HG03060 (cell line): Measurements from ENCODE around the gene RBL1.
"Not testable (repeated sequence)": the region's sequence is repeated elsewhere in the genome, so short reads cannot be mapped to it uniquely, and the experiment has no call there.

ENCODE experiments used
- ATAC-seq: cut with Tn5 transposase; IDR thresholded peaks from one replicate; pipeline ENCODE4 v1.9.1; 2021; ENCODE audit warnings: low read depth, moderate number of reproducible peaks; ENCODE audit not compliant: unreplicated experiment

RBL1 gene, protein sequence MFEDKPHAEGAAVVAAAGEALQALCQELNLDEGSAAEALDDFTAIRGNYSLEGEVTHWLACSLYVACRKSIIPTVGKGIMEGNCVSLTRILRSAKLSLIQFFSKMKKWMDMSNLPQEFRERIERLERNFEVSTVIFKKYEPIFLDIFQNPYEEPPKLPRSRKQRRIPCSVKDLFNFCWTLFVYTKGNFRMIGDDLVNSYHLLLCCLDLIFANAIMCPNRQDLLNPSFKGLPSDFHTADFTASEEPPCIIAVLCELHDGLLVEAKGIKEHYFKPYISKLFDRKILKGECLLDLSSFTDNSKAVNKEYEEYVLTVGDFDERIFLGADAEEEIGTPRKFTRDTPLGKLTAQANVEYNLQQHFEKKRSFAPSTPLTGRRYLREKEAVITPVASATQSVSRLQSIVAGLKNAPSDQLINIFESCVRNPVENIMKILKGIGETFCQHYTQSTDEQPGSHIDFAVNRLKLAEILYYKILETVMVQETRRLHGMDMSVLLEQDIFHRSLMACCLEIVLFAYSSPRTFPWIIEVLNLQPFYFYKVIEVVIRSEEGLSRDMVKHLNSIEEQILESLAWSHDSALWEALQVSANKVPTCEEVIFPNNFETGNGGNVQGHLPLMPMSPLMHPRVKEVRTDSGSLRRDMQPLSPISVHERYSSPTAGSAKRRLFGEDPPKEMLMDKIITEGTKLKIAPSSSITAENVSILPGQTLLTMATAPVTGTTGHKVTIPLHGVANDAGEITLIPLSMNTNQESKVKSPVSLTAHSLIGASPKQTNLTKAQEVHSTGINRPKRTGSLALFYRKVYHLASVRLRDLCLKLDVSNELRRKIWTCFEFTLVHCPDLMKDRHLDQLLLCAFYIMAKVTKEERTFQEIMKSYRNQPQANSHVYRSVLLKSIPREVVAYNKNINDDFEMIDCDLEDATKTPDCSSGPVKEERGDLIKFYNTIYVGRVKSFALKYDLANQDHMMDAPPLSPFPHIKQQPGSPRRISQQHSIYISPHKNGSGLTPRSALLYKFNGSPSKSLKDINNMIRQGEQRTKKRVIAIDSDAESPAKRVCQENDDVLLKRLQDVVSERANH

GRCh38 chr20:37095599-37096414 is at the start of gene RBL1:
Gene RBL1 (minus strand): TSS chr20:37095997. CDS start chr20:37095928, 69 bp downstream.
- no peak for ATAC-seq

DNA sequence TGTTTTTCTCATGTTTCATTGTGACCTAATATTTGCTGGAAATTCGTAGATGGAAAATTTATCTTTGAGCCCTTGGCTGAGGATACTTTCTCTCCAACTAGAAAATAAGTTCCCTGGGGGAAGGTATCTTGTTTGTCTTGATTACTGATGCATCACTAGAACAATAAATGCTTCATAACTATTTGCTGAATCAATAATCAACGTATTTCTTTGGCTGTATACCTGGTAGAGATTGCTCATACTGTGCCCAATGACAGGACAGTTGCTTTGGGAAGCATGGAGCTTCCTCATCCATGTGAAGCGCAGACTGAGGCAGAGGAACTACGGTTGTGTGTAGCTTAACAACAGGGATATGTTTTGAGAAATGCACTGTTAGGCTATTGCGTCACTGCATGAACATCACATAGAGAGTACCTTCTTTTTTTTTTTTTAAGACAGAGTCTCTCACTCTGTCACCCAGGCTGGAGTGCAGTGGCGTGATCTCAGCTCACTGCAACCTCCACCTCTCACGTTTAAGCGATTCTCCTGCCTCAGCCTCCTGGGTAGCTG is 49.1 kb upstream of the RBL1 start:
- no peak for ATAC-seq

DNA sequence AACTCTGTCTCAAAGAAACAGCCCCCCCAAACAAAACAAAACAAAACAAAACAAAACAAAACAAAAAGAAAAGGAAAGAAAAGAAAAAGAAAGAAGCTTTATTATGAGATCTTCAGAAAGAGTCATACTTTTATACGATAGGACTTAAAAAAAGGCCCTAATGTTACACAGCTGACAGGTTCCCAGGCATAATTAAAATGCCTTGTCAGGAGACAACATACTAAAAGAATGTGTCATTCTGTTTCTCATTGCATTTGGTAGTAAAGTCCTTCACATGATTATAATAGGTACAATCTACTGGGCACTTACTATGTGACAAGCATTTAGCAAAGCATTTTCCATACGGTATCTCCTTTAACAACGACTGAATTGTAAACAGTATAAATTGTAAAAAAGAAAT is 46.9 kb upstream of the RBL1 start:
- ATAC-seq = no peak

GRCh38 chr20:37137547-37137946 is 41.8 kb upstream of the RBL1 start:
- no peak for ATAC-seq

GRCh38 chr20:37133952-37134351 is 38.2 kb upstream of the RBL1 start:
- ATAC-seq = no peak

DNA sequence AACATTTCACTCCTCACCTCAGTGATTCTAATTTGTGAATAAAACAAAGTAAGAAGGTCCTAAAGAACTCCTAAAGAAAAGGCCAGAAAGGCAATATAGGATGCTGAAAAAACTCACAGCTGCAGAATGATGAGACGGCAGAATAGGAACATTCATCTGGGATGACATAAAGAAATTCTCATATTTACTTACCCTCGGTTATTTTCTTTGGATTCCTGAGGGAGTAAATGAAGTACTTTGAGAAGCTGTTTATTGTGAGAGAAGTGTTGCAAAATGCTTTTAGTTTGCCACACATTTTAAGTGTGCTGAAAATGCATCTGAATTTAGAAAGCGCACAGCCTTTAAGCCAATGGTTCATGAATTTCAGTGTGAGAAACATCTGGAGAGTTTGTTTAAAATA is 35.7 kb upstream of the RBL1 start:
- ATAC-seq = no peak

DNA sequence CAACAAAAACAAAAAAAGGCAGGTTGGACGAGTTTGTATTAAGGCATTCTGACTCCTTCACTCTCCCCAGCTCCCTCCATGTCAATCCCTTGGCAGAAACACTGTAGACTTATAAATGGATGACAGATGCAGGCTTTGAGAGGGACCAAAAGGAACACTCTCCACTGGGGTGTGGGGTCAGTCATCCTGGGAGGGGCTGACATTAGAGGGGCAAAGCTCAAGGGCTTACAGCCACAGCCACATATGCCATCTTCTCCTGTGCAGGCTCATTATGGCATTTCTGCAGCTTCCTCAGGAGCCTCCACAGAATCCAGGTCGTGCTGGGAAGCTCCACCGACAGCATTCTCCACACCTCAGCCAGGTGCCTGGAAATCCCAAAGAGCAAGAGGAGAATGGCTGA is 33.0 kb upstream of the RBL1 start:
- no peak for ATAC-seq

- ATAC-seq = not testable (repeated sequence)
Measured at GRCh38 chr20:37126290-37126689, 30.5 kb upstream of the RBL1 start.

DNA sequence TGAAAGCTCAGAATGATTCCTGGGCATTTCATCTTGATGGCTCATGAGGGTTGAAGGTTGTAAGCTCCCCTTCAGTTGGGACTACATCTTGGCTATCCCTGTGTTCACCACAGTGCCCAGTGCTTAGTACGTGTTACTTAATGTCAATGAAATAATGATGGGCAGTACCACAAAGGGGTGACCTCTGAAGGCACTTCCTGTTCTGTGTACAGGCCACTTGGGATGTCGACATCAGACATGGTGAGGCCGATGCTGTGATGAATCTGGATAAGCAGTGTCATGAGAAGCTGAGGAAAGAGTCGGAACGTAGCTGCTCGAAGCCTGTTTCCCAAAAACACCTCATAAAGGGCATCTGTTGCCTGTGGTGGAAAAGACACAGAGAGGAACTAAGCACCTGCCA is 27.6 kb upstream of the RBL1 start:
- ATAC-seq = no peak

- ATAC-seq = no peak
Measured at GRCh38 chr20:37120497-37120896, 24.7 kb upstream of the RBL1 start.

DNA sequence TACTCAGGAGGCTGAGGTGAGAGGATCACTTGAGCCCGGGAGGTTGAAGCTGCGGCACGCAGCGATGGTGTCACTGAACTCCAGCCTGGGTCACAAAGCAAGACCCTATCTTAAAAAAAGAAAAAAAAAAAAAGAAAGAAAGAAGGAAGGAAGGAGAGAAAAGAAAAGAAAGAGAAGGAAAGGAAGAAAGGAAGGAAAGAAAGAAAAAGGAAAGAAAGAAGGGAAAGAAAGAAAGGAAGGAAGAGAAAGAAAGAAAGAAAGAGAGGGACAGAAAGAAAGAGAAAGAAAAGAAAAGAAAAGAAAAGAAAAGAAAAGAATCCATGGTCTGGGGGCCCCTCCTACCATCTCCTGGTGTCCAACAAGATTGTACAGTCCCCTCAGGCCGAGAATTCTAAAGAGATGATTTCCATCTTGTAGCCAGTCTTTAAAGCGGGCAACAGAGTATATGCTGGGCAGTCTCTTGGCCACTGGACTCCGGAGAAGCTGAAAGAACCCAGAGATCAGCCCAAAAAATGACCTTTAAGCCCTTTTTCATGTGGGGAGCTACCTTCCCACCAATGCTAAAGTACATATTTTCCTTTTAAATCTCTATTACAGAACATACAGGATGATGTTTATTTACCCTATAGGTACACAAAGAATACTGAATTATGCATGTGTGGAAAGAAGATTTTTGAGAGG is 23.7 kb upstream of the RBL1 start:
- no peak for ATAC-seq

GRCh38 chr20:37114012-37114411 is 18.2 kb upstream of the RBL1 start:
- ATAC-seq = no peak

- ATAC-seq = no peak
Measured at GRCh38 chr20:37111926-37112455, 16.2 kb upstream of the RBL1 start.

DNA sequence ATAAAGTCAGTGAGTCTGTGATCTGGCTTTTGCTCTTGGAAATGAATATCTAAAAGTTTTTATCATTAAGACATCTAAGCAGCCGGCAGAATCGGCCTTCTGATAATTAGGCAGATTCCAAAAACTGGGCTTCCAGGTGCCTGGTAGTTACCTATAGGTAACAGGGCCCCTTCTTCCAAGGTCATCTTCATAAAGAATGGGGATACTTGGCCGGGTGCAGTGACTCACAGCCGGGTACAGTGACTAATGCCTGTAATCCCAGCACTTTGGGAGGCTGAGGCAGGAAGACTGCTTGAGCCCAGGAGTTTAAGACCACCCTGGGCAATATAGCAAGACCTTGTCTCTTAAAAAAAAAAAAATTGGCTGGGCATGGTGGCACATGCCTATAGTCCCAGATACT is 12.9 kb upstream of the RBL1 start:
- no peak for ATAC-seq

- ATAC-seq = no peak
Measured at GRCh38 chr20:37102571-37102970, 6.8 kb upstream of the RBL1 start.

DNA sequence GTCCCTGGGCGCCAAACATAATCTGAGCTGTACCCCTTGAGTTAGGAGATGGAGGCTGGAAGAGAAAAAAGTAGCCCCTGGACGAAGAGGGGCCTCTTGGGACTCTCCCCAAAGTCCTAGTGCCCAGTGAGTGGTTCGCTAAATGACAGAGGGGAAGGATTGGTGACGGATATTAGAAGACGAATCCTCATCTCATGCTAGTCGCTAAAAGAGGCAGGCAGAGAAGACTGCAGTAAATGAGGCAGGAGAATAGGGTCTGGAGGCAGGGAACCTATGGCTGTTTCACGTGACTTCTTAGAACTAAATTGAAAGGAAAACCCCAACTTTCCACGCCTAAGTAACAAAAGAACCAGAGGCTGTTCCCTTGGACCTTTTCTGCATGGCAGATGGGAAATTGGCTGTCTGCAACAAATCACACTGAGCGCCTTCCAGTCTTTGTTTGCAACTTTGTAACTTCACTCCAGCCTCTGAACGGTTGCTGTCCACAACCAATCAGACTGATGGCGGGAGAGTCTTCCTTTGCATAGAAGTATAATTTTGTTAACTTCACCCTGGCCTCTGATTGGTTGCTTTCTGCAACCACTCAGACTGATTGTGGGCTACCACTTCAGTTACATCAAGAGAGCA is 731 bp upstream of the RBL1 start:
- no peak for ATAC-seq

- no peak for ATAC-seq
Measured at GRCh38 chr20:37095108-37095598, 644 bp downstream of the RBL1 start.

- ATAC-seq = no peak
Measured at GRCh38 chr20:37090407-37090806, 5.4 kb downstream of the RBL1 start.
